Gastrocnemius medialis (tissue), 4 donors: ENCODE measurements around the gene BIK. TPM values are rescaled to one million over a fixed set of nuclear protein-coding genes. Genes with fewer than 3 reads are reported as not detected.

Experiments
- ATAC-seq, 2 donors: fragments of 150-250 bp; one replicate each; pipeline ENCODE4 v1.9.1; 2016
- DNase-seq, 2 donors: peaks; one replicate each; pipeline ENCODE4 v3.0.0-alpha.2; 2019
- H3K27ac ChIP-seq, 4 donors: fragments of 200-600 bp; sonication (generic); 1 replicate in 1 of 4; 2 replicates in 3 of 4; pipeline ENCODE4 v1.5.1; 2016 to 2018; ENCODE audit warnings: mild to moderate bottlenecking in 2 of 4, moderate library complexity in 1 of 4
- H3K27me3 ChIP-seq, 3 donors: fragments of 200-600 bp; sonication (generic) in 2 of 3; 1 replicate in 1 of 3; 2 replicates in 2 of 3; pipeline versions ENCODE4 v1.5.1 to v1.6.0; 2016 to 2019; ENCODE audit warnings: mild to moderate bottlenecking in 1 of 3, moderate library complexity in 1 of 3
- H3K36me3 ChIP-seq, 2 donors: fragments of 200-600 bp; sonication (generic) in 1 of 2; one replicate each; pipeline ENCODE4 v1.5.1; 2017 to 2018
- H3K4me1 ChIP-seq, 2 donors: fragments of 200-600 bp; sonication (generic) in 1 of 2; one replicate each; pipeline ENCODE4 v1.5.1; 2016 to 2017; ENCODE audit warnings: mild to moderate bottlenecking in 2 of 2
- H3K4me3 ChIP-seq, 4 donors: fragments of 200-600 bp; sonication (generic) in 3 of 4; 1 replicate in 1 of 4; 2 replicates in 3 of 4; pipeline ENCODE4 v1.5.1; 2016 to 2019; ENCODE audit warnings: mild to moderate bottlenecking in 2 of 4
- H3K9me3 ChIP-seq, 3 donors: fragments of 200-600 bp; sonication (generic) in 2 of 3; 1 replicate in 1 of 3; 2 replicates in 2 of 3; pipeline ENCODE4 v1.5.1; 2016 to 2019
- CTCF ChIP-seq, 5 experiments: fragments of 450-650 bp in 3 of 5; fragments of 200-600 bp in 2 of 5; sonication (generic) in 2 of 5; IDR thresholded peaks in 4 of 5; conservative IDR thresholded peaks in 1 of 5; 1 replicate in 4 of 5; 2 replicates in 1 of 5; pipeline ENCODE4 v1.5.1; 2016 to 2019; ENCODE audit warnings: antibody characterized with exemption in 5 of 5, mild to moderate bottlenecking in 3 of 5, moderate library complexity in 3 of 5
- POLR2A ChIP-seq, 2 donors: fragments of 450-650 bp; IDR thresholded peaks; one replicate each; pipeline ENCODE4 v1.6.1; 2017; ENCODE audit warnings: antibody characterized with exemption in 2 of 2, mild to moderate bottlenecking in 2 of 2, moderate library complexity in 2 of 2
- in situ Hi-C, 4 donors: fragments of 200-750 bp; cut with MboI; loops; one replicate each; pipeline versions ENCODE4 v1.15.0 to v1.8.0; 2017; ENCODE audit warnings: low sequenced_read_pairs in 4 of 4
- intact Hi-C: fragments of 100-400 bp; cut with DNase I; formaldehyde crosslinking; loops from one replicate; pipeline ENCODE4 v1.15.1; 2023; ENCODE audit warnings: low total_unique reads
- total RNA-seq, 4 donors: library from RNA; depleted of rRNA; stranded (reverse); fragments of >200 nt; gene quantifications; one replicate each; pipeline versions ENCODE4 v1.1.0 to v1.2.3, GENCODE V29; 2016

The BIK gene
- total RNA-seq: not detected

- peaks cover 37 to 58% (median 43%) of the 10 kb centered on the region in 3 donors for H3K27me3 ChIP-seq
- in situ Hi-C loops: no loop called here
- TF ChIP-seq CTCF (IDR thresholded peaks at IDR 0.05 in 4 of 5, conservative IDR thresholded peaks at IDR 0.05 in 1 of 5) (no peak), POLR2A (IDR thresholded peaks at IDR 0.05) (no peak)
- H3K4me3 ChIP-seq: peak within 1 kb of the TSS; percentile 43 to 61 (median 51)
- peaks cover 0 to 12% of the 10 kb centered on the region in 2 donors for H3K4me1 ChIP-seq
- intact Hi-C loops: no loop called here
- H3K36me3 ChIP-seq: no peaks in the 10 kb centered on the region
- DNase-seq (no peak), ATAC-seq (peak in 1 of 2 donors; percentile 31)
- H3K9me3 ChIP-seq: no peaks in the 10 kb centered on the region
- no peak within 1 kb of the TSS for H3K27ac ChIP-seq
Observed at GRCh38 chr22:43110444-43110926, at the start of gene BIK. BIK (plus strand) TSS chr22:43110750; CDS start chr22:43124023, 13,273 bp downstream.

GRCh38 chr22:43066134-43066533 is 44.4 kb upstream of the BIK start:
- Histone ChIP-seq H3K36me3 (no peaks in the 10 kb centered on the region), H3K27ac (no peak overlapping the region), H3K4me1 (no peaks in the 10 kb centered on the region), H3K4me3 (no peak overlapping the region), H3K9me3 (no peaks in the 10 kb centered on the region), H3K27me3 (no peaks in the 10 kb centered on the region)
- intact Hi-C loops (no loop called here), in situ Hi-C loops (no loop called here)
- DNase-seq (no peak), ATAC-seq (no peak)
- TF ChIP-seq CTCF (IDR thresholded peaks at IDR 0.05 in 4 of 5, conservative IDR thresholded peaks at IDR 0.05 in 1 of 5): no peak
- TF ChIP-seq POLR2A (IDR thresholded peaks at IDR 0.05): no peak

GRCh38 chr22:43066844-43067385 is 43.6 kb upstream of the BIK start:
- DNase-seq: no peak
- Histone ChIP-seq H3K4me1 (no peaks in the 10 kb centered on the region), H3K4me3 (no peak overlapping the region), H3K9me3 (no peaks in the 10 kb centered on the region), H3K27me3 (no peaks in the 10 kb centered on the region), H3K27ac (no peak overlapping the region), H3K36me3 (no peaks in the 10 kb centered on the region)
- intact Hi-C loops: no loop called here
- no peak for TF ChIP-seq POLR2A (IDR thresholded peaks at IDR 0.05)
- TF ChIP-seq CTCF (IDR thresholded peaks at IDR 0.05 in 4 of 5, conservative IDR thresholded peaks at IDR 0.05 in 1 of 5): no peak
- in situ Hi-C loops: no loop called here
- ATAC-seq: peak in 1 of 2 donors; percentile 67

GRCh38 chr22:43077121-43077877 is 33.3 kb upstream of the BIK start:
- Histone ChIP-seq H3K27me3 (no peaks in the 10 kb centered on the region), H3K9me3 (no peaks in the 10 kb centered on the region), H3K4me3 (no peak overlapping the region), H3K27ac (no peak overlapping the region), H3K4me1 (no peaks in the 10 kb centered on the region), H3K36me3 (no peaks in the 10 kb centered on the region)
- no peak for DNase-seq
- TF ChIP-seq CTCF (IDR thresholded peaks at IDR 0.05 in 4 of 5, conservative IDR thresholded peaks at IDR 0.05 in 1 of 5) (no peak), POLR2A (IDR thresholded peaks at IDR 0.05) (no peak)
- no peak for ATAC-seq
- intact Hi-C loops (no loop called here), in situ Hi-C loops (no loop called here)
